Fibroblast of lung (primary cell): ENCODE measurements around the gene APOB.

Experiments used
- CTCF ChIP-seq, 2 donors: IDR thresholded peaks in 1 of 2; conservative IDR thresholded peaks in 1 of 2; 1 replicate in 1 of 2; 2 replicates in 1 of 2; pipeline ENCODE4 v1.5.1; 2011 to 2012; ENCODE audit warnings: low read length in 2 of 2, control low read depth in 1 of 2, inconsistent platforms in 1 of 2, low read depth in 1 of 2, mild to moderate bottlenecking in 1 of 2
- EZH2 ChIP-seq: IDR thresholded peaks from 2 replicates; pipeline ENCODE4 v1.5.1; 2012; ENCODE audit warnings: low read length, control low read depth, mild to moderate bottlenecking; ENCODE audit errors: missing control alignments

GRCh38 chr2:21020668-21021288 lies 23.1 kb downstream of the APOB start:
- no peak for TF ChIP-seq CTCF (conservative IDR thresholded peaks at IDR 0.05 in 1 of 2, IDR thresholded peaks at IDR 0.05 in 1 of 2; ENCODE audit: low read depth in 1 of 2, low read length in 2 of 2)
- TF ChIP-seq EZH2 = no peak
